ENCODE data around the gene CACNA1B.

DNA sequence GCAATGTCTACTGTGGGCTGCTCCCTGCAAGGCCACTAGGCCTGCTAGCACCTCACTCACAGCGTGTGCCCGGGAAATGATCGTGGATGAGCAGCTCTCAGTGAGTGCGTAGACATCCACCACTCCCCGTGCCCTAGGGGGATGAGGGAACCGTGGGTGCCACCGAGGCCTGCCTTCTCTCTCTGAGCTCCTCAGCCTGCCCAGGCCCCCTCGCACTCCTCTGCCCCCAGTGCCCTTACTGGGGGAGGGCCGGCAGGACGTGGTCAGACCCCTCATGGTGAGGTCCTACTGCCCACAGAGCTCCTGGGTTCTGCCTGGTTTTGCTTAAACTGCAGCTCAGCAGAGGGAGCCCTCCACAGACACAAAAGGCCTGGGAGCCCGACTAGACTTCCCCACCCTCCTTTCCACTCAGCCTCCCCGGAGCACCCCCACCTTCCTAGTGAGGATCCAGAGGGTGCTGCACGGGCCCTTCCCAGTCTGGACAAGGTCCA, 220.0 kb downstream of the CACNA1B start:
- TF ChIP-seq, protein P1, sequence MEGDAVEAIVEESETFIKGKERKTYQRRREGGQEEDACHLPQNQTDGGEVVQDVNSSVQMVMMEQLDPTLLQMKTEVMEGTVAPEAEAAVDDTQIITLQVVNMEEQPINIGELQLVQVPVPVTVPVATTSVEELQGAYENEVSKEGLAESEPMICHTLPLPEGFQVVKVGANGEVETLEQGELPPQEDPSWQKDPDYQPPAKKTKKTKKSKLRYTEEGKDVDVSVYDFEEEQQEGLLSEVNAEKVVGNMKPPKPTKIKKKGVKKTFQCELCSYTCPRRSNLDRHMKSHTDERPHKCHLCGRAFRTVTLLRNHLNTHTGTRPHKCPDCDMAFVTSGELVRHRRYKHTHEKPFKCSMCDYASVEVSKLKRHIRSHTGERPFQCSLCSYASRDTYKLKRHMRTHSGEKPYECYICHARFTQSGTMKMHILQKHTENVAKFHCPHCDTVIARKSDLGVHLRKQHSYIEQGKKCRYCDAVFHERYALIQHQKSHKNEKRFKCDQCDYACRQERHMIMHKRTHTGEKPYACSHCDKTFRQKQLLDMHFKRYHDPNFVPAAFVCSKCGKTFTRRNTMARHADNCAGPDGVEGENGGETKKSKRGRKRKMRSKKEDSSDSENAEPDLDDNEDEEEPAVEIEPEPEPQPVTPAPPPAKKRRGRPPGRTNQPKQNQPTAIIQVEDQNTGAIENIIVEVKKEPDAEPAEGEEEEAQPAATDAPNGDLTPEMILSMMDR (IDR thresholded peaks at IDR 0.05 in 2 of 3, conservative IDR thresholded peaks at IDR 0.05 in 1 of 3; ENCODE audit: borderline replicate concordance in 1 of 3, insufficient read depth in 1 of 3, low read depth in 2 of 3, low read length in 2 of 3), result no peak
- TF ChIP-seq SP1 (IDR thresholded peaks at IDR 0.05; ENCODE audit: low read depth) (no peak), POLR2AphosphoS5 (IDR thresholded peaks at IDR 0.05; ENCODE audit: low read depth, low read length) (no peak), POLR2A (IDR thresholded peaks at IDR 0.05; ENCODE audit: borderline replicate concordance, extremely low read depth, insufficient read depth, insufficient read length) (no peak), JUND (IDR thresholded peaks at IDR 0.05) (no peak), EZH2 (IDR thresholded peaks at IDR 0.05) (no peak), EZH2phosphoT487 (IDR thresholded peaks at IDR 0.05; ENCODE audit: borderline replicate concordance) (no peak), SIN3A (IDR thresholded peaks at IDR 0.05; ENCODE audit: low read depth) (no peak), CBX3 (IDR thresholded peaks at IDR 0.05; ENCODE audit: low read depth) (no peak), ZNF274 (IDR thresholded peaks at IDR 0.05; ENCODE audit: low read depth, low read length) (no peak), RAD21 (IDR thresholded peaks at IDR 0.05; ENCODE audit: low read depth) (no peak)
- TF ChIP-seq, protein P2, sequence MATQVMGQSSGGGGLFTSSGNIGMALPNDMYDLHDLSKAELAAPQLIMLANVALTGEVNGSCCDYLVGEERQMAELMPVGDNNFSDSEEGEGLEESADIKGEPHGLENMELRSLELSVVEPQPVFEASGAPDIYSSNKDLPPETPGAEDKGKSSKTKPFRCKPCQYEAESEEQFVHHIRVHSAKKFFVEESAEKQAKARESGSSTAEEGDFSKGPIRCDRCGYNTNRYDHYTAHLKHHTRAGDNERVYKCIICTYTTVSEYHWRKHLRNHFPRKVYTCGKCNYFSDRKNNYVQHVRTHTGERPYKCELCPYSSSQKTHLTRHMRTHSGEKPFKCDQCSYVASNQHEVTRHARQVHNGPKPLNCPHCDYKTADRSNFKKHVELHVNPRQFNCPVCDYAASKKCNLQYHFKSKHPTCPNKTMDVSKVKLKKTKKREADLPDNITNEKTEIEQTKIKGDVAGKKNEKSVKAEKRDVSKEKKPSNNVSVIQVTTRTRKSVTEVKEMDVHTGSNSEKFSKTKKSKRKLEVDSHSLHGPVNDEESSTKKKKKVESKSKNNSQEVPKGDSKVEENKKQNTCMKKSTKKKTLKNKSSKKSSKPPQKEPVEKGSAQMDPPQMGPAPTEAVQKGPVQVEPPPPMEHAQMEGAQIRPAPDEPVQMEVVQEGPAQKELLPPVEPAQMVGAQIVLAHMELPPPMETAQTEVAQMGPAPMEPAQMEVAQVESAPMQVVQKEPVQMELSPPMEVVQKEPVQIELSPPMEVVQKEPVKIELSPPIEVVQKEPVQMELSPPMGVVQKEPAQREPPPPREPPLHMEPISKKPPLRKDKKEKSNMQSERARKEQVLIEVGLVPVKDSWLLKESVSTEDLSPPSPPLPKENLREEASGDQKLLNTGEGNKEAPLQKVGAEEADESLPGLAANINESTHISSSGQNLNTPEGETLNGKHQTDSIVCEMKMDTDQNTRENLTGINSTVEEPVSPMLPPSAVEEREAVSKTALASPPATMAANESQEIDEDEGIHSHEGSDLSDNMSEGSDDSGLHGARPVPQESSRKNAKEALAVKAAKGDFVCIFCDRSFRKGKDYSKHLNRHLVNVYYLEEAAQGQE (IDR thresholded peaks at IDR 0.05; ENCODE audit: low read depth), result no peak
